ENCODE measurements around the gene LTB.
"Not testable (repeated sequence)": the region's sequence is repeated elsewhere in the genome, so short reads cannot be mapped to it uniquely, and the experiment has no call there.

Gene LTB

DNA sequence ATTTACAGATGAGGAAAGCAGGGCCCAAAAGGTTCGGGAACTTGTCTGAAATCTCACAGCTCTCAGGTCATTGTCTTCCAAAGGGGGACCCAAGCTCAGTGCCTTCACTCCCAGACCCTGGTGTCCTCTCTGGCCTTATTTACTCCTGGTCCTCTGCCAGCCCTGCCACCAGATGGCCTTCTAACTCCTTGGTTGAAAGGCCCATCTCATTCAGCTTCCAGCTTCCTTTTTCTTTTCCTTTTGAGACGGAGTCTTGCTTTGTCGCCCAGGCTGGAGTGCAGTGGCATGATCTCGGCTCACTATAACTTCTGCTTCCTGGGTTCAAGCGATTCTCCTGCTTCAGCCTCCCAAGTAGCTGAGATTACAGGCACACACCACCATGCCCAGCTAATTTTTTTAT, 30.9 kb downstream of the LTB start:
- not testable (repeated sequence) for DNase-seq (ENCODE audit: low spot score); H3K27ac ChIP-seq (ENCODE audit: poor library complexity, severe bottlenecking); H3K9me3 ChIP-seq (ENCODE audit: severe bottlenecking); H3K4me3 ChIP-seq (ENCODE audit: severe bottlenecking); ATAC-seq (ENCODE audit: low read depth); H3K4me1 ChIP-seq (ENCODE audit: insufficient read depth, poor library complexity, severe bottlenecking); H3K27me3 ChIP-seq (ENCODE audit: insufficient read depth, poor library complexity, severe bottlenecking)
- TF ChIP-seq CTCF (IDR thresholded peaks at IDR 0.05; ENCODE audit: poor library complexity, severe bottlenecking), result peak; percentile 32
- H3K36me3 ChIP-seq (ENCODE audit: low read depth), result peaks cover 74% of the 10 kb centered on the region

GRCh38 chr6:31548544-31548873, 33.7 kb downstream of the LTB start:
- Histone ChIP-seq H3K27me3 (ENCODE audit: insufficient read depth, poor library complexity, severe bottlenecking) (no peaks in the 10 kb centered on the region), H3K36me3 (ENCODE audit: low read depth) (peaks cover 51% of the 10 kb centered on the region), H3K4me1 (ENCODE audit: insufficient read depth, poor library complexity, severe bottlenecking) (peaks cover 7% of the 10 kb centered on the region), H3K27ac (ENCODE audit: poor library complexity, severe bottlenecking) (peak overlapping the region; percentile 58), H3K4me3 (ENCODE audit: severe bottlenecking) (peak overlapping the region; percentile 43), H3K9me3 (ENCODE audit: severe bottlenecking) (no peaks in the 10 kb centered on the region)
- DNase-seq (ENCODE audit: low spot score) (no peak), ATAC-seq (ENCODE audit: low read depth) (no peak)
- no peak for TF ChIP-seq CTCF (IDR thresholded peaks at IDR 0.05; ENCODE audit: poor library complexity, severe bottlenecking)

DNA sequence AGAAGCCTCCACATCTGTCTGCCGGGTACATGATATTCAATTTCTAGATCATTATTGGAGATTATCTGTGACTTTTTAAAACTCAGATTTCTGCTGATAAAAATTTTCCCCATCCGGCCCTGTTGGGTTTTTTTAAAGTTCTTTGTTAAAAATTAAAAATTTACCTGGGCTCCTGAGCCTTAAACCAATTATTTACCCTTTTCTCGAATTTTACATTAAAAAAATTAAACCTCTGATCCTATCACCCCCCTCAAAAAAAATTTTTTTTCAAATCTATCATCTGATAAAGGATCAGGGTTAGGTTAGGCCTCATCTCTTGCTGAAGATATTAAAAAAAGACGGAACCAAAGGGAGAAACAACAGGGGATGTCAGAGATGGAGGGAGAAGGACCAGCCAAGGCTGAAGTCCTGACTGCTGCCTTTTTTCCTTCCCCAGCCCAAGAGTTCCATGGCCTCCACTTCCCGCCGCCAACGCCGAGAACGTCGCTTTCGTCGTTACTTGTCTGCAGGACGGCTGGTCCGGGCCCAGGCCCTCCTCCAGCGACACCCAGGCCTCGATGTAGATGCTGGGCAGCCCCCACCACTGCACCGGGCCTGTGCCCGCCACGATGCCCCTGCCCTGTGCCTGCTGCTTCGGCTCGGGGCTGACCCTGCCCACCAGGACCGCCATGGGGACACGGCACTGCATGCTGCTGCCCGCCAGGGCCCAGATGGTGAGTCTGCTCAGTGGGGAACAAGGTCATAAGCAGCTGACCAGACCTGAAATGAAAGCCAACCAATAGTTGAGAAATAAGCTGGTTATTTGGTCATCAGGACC, 34.3 kb downstream of the LTB start:
- ATAC-seq (ENCODE audit: low read depth), result no peak
- no peaks in the 10 kb centered on the region for H3K9me3 ChIP-seq (ENCODE audit: severe bottlenecking)
- no peak for TF ChIP-seq CTCF (IDR thresholded peaks at IDR 0.05; ENCODE audit: poor library complexity, severe bottlenecking)
- H3K27ac ChIP-seq (ENCODE audit: poor library complexity, severe bottlenecking), result peak overlapping the region; percentile 58
- no peaks in the 10 kb centered on the region for H3K27me3 ChIP-seq (ENCODE audit: insufficient read depth, poor library complexity, severe bottlenecking)
- peaks cover 49% of the 10 kb centered on the region for H3K36me3 ChIP-seq (ENCODE audit: low read depth)
- DNase-seq (ENCODE audit: low spot score), result no peak
- peak overlapping the region; percentile 43 for H3K4me3 ChIP-seq (ENCODE audit: severe bottlenecking)
- H3K4me1 ChIP-seq (ENCODE audit: insufficient read depth, poor library complexity, severe bottlenecking), result peaks cover 7% of the 10 kb centered on the region

GRCh38 chr6:31546958-31547726, 35.1 kb downstream of the LTB start, which contains the start of gene NFKBIL1:
TSS of gene NFKBIL1 (plus strand) at chr6:31547608. CDS start at chr6:31547695, 87 bp downstream.
- ATAC-seq (ENCODE audit: low read depth), result peak; percentile 84
- H3K36me3 ChIP-seq (ENCODE audit: low read depth), result peaks cover 47% of the 10 kb centered on the region

More at GRCh38 chr6:31546958-31547726, 35.1 kb downstream of the LTB start, which contains the start of gene NFKBIL1:
- TF ChIP-seq CTCF (IDR thresholded peaks at IDR 0.05; ENCODE audit: poor library complexity, severe bottlenecking), result peak; percentile 86
- peak; percentile 94 for DNase-seq (ENCODE audit: low spot score)
- no peaks in the 10 kb centered on the region for H3K27me3 ChIP-seq (ENCODE audit: insufficient read depth, poor library complexity, severe bottlenecking)
- no peaks in the 10 kb centered on the region for H3K9me3 ChIP-seq (ENCODE audit: severe bottlenecking)
- peak within 1 kb of the TSS; percentile 58 for H3K27ac ChIP-seq (ENCODE audit: poor library complexity, severe bottlenecking)
- peaks cover 7% of the 10 kb centered on the region for H3K4me1 ChIP-seq (ENCODE audit: insufficient read depth, poor library complexity, severe bottlenecking)
- H3K4me3 ChIP-seq (ENCODE audit: severe bottlenecking), result peak within 1 kb of the TSS; percentile 43
